Stimulated activated CD8-positive, alpha-beta memory T cell treated with anti-CD3 and anti-CD28 coated beads, Interleukin-15, amount 100 ng/mL, for 4 hours (primary cell): Measurements from ENCODE around the gene POLN.
A peak's percentile ranks its signal among the peaks of the same experiment; 100 is the strongest.

Experiments used
- DNase-seq, 2 donors: peaks; one replicate each; pipeline ENCODE4 v3.0.0-alpha.2; 2020; ENCODE audit warnings: low read depth in 2 of 2

Gene POLN

DNA sequence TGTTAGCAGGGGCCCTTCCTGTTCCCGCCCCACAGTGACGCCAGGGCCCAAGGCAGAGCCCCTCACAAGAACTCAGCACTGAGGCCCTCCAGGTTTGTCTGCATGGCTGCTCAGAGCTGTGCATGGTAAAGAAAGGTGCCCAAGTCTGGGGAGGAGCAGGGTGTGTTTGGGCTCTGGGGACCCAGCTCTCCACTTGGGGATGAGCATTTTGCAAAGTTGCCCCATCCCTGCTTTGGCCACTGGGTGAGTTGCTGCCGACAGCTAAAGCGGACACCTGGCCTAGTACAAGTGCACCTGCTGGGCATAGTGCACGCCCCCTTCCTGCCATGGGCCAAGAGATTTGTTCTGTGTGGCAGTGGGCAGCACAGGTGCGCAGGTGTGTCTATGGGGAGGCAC, 22.0 kb upstream of the POLN start:
- DNase-seq, result no peak

DNA sequence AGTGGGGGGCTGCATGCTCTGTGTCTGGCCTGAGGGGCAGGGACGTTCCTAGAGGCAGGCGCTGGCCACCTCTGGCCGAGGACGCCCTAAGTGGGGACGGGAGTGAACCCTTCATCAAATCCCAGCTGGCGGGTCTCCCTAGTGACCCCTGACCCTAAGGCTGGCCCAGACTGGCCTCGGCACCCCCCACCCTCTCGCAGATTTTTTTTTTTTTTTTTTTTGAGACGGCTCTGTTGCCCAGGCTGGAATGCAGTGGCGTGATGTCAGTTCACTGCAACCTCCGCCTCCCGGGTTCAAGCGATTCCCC, 21.0 kb upstream of the POLN start:
- DNase-seq, result no peak

DNA sequence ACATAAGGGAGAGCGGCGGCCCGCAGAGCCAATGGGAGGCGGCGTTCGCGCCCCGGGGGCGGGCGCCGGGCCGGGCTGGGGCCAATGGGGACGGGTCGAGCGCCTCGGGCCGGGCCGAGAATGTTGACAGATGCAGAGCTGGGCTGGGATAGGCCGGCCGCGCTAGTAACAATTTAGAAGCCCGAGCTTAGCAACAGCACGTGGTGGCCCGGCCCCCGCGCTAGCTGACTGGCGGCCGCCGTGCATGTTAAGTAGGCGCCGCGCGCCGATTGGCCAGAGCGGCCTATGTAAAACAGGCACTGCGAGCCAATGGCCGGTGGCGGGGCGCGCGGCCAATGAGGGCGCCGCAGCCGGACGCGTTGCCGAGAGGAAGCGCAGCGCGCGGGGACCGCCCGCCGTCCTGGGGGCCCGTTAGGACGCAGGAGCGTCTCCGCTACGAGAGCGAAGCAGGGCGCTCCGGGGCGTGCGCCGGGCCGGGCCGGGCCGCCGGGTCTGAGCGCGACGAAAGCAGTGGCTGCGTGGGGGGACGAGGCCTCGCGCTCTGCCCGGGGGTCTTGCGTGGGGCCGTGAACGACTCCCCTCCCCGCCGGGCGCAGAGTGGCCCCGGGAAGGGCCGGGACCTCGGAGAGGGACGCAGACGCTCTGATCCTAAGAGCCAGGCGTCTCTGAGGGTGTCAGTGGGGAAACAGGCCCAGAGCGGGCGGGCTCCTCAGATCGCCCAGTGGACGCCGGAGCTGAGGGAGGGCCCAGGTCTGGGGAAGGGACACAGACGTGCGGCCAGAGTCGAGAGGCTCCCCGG, 20.4 kb upstream of the POLN start:
- peak; percentile 96 to 98 for DNase-seq

DNA sequence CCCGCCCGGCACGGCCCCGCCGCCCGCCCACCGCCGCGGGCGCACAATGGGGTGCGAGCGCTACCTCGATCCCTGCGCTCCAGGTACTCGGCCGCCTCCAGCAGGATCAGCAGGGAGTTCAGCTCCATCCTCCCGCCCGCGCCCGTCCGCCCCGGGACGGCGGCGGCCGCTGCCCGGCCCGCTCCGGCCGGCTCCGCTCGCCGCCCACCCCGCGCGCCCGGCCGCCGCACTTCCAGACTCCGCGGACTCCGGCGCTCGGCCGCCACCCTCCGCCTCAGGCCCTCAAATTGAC, 19.9 kb upstream of the POLN start, which contains the start of gene MXD4:
MXD4 (minus strand) TSS at position 257 of the 292 bp plus-strand sequence; CDS start at position 128, 129 bp downstream.
- no peak for DNase-seq

DNA sequence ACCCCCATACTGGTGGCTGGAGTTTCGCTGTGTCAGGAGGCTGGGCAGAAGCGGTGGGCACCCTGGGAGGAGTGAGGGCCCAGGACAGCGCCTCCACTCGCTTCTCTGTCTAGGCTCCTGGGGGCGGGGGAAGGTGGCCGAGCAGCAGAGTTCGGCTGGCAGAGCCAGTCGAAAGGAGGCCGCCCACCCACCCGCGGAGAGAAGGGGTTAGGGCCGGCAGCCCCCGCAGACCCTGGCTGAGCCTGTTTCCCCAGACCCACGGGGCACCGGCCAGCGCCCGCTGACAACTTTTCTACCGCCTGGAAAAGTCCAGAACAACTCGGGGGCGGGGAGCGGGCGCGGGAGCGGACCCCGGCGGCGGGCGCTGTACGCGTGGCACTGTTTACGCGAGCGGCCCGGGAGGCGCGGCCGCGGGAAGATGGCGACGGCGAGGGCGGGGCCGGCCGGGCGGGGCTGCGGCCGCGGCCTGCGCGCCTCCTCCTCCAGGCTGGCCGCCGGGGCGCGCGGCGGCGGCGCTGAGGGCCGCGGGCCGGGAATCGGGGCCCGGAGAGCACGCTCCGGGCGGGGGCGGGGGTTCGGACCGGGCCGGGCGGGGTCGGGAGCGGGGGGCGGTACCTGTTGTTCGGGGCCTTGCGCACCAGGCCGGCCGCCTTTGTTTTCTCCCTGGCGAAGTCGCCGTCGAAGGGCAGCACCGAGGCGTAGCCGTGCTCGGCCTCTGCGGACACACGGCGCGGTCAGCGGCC, 19.4 kb upstream of the POLN start:
- peak in 1 of 2 donors; percentile 35 for DNase-seq

DNA sequence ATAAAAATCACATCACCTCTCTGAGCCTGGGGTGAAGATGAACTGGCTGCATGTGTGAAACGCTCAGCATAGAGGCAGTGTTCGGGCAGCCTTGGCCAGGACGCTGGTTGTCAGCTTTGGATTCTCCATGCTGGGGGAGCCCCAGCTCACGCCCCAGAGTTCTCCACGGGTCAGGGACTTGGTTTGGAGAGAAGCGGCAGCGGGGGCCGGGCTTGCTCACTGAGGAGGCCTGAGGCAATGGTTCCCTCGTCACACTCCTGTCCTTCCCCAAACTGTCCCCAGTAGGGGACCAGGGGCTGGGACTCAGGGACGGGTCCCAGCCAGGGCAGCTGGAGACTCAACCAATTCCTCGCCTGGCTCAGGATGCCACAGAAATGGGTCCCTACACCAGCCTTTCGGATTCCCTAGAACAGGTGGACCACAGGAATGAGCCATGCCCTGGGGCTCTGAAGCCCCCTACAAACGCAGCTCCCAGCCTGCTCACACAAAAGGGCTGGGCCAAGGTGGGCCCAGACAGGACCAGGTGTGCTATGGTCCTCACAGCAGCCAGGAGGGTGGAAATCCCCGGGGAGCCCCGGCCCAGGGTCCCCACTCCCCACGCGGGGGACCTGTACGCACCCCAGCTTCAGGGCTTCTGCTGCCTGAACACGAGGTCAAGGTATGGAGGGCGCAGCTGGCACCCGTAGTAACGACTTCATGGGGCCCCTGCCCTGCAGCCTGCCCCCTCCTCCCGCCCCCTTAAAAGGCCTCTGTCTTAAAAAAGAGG, 18.6 kb upstream of the POLN start:
- no peak for DNase-seq

DNA sequence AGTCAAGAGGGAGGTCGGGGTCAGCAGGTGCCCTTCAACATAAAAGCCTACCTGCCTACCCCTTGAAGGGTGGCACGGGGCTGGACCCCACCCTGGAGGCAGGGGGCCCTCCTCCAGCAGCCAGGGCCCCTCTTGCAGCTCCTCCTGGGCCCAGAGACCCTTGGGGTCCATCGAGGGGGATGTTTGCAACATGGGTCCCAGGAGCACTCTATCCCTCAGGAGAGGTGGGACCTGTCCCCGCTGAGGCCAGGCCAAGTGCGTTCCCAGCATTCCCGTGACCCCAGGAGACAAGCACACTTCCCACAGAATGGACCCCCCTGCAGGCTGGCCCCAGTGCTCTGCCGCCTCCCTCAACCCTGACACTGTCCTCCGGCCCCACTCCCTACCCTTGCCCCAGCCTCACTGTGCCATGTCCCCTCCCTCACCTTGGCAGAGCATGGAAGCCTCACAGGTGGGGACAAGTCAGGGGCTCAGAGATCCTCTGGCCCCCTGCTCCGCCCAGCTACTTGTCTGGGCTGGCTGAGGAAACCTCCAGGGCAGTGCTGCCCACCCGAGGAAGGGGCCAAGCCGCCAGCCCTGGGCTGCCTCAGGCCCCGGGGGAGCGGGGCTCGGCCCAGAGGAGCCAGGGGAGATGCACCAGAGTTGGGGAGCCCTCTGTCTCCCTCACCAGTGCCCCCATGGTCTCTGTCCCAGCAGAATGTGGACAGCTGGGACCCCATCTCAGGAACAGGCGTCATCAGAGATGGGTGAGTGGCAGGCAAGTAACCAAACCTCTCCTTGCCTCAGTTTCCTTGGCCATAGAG, 17.8 kb upstream of the POLN start:
- DNase-seq, result no peak

DNA sequence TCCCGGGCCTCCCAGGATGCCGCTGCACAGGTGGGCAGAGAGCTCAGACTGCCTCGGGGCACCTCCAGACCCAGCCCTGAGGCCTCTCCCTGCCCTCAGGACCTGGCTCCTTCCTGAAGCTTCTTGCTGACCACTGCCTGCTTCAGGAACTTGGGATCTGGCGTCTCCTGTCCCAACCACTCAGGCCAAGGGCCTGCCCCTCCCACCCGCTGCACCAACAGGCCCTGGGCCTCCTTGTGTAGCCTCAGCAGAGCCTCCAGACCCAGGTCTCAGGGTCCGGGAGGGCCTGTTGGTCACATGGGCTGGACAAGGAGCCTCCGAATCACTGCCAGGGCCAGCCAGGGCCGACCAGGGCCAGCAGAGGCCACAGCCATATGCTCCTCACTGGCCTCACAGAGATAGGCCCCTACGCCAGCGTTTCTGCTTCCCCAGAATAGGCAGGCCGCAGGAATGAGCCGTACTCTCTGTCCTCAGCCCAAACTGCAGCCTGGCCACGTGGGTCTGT, 17.2 kb upstream of the POLN start:
- DNase-seq, result no peak

DNA sequence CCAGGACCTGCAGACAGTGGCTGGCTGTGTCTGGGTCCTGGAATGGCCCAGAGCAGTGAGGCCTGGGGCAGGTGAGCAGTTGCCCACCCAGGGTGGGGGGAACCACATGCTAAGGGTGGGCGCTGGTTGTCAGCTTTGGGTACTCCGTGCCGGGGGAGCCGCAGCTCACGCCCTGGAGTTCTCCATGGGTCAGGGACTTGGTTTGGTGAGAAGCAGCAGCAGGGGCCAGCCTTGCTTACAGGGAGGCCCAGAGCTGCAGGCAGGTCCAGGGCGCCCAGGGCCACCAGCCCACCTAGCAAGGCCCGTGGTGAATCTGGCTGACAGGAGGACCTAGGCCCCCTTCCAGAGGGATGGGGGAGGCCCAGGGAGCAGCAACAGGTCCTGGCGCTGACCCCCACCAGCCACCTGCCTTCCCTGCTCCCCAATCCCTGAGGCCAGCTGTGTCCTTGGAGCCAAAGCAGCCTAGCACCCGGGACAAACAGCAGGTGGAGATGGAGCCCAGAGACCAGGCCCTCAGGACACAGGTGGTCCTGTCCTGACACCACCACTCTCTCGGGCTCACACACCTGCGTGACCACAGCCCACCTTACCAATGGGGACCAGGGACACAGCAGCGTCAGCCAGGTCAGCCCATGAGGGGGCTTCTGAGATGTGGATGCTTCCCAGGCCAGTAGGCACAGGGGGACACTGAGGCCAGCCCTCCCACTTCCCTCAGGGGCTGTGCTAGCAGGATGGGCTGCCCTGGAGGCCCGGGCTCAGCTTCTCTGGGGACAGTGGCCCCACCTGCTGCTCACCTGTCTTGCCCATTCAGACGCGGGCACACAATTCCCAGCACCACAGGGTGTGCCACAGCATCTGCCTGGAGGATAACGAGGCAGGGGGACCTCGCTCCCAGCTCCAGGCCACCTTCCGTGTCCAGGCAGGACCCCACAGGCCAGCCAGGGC, 16.4 kb upstream of the POLN start:
- no peak for DNase-seq

DNA sequence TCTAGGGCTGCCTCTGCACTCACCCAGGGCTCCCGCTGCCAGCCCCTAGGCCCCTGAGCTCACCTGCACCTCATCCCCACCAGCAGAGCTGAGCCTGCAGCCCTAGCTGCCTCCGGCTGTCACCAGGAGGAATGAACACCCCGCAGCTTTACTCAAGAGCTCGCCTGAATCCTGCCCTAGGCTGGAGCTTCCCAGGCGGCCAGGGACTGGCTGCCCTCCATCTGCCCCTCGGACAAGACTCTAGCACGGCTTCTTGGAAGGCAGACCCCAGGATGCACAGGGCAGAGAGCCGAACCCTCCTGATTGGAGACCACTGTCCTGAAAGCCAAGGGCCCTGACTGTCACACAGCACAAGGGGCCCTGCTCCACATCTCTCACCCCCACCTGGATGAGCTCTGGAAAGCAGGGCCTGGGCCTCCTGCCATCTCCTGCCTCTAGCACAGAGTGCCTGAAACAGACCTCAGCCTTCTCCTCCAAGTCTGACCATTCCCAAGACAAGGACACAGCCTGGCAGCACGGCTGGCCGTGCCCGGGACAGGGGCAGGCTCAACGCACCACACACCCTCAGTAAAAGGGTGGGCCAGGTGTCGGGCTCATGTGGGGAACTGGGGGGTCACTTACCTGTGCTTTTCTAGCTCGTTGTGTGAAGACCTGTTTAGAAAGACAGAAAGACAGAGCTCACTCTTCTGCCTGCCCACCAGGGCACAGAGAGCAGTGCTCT, 15.6 kb upstream of the POLN start:
- no peak for DNase-seq

DNA sequence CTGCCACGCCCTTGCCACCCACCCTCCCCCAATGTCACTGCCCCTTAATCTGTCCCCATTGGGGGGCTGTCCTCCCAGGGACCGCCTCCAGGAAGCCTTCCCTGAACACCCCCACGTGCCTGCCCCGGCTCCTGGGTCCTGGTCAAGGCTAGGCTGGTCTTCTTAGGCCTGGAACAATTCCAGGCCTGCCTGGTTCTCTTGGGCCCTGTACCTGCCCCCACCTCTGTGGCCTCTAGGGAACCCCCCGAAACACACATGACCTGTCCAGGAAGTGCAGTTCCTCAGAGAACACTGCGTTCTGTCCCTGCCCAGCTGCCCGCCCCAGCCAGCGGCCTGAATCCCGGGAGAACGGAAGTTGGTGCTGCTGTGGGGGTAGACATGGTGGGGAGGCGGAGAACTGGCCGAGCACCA, 14.9 kb upstream of the POLN start:
- DNase-seq, result no peak

DNA sequence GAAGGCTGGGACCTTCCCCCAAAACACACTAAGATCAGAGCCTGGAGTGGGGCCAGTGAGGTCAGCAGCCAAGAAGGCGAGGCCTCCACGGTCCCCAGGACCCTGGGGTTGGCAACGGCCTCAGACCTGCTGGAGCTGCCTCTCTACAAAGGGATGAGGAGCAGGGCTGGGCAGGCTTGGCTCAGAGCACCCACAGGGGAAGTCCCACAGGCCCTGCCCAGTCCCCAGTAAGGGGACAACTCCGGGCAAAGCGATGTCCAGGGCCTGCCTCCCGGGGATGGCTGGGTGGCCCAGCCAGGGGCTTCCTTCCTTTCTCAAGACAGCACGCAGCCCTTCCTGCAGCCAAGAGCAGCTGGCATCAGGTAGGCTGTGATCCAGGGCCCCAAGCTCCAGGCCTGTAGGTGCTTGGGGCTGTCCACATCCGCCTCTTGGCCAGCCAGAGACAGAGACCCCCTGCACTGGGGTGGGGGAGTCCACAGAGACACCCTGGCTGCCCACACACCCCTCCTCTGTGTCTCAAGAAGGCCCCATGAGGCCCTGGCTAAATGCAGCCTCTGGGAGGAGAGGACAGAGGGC, 14.3 kb upstream of the POLN start:
- no peak for DNase-seq

DNA sequence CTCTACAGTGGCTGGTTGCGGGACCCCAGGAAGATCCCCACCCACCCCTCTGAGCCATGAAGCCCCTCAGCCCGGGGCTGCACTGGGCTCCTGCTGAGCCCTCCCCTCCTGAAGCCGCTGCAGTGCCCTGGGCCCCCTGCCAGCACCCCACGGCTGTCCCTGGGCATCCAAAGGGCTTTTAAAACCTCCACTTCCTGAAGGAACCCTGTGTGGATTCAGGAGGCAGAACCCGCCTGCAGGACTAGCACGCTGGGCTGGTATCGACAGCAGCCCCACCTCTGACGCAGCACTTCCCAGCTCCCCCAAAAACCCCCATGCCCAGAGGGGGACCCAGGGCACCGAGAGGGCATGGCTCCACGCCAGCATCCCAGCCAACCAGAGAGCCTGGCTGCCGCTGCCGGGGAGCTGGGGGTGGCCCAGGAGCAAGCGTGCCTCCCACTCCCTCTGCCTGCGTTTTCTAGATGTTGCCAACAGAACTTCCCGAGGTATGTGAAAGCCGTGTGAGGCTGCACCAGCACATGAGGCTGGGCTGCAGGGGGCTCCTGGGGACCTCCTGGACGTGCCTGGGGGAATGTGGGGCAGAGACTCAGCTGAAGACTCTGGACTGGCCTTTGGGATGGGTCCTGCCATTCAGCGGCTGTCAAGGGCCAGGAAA, 13.7 kb upstream of the POLN start:
- DNase-seq, result no peak

DNA sequence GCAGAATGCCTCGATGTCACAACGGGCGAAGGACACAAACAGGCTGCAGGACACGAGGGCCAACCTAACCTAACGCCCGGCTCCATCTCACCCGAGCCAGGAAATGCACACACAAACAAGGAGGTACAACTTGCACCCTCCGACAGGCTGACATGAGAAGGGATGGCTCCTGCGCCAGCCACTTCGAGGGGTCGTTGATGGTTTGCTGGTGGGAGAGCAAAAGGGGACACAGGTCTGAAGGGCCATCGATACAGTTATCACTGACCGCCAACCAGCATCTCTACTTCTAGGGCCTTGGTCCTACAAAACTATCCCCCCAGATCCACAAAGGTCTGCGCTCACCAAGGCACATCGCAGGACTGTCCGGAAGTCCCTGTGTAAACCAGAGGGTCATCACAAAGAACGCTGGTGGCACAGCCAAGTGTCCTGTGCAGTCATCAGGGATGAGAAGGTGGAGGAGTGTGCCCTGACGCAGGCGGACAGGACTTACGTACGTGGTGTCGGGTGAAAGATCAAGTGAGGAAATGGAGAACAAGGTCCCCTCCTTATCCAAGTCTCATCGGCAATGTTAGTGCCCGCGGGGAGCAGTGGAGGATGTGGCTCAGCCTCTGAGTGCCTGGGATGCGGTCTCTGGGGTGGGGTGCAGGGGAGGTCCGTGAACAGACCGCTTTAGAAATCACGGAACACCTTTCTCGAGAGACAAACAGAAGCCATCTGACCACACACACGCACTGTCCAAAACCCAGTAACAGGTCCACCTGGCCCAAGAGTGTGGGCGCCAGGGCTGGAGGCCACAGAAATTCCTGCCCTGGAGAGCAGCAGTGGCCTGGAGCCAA, 13.0 kb upstream of the POLN start:
- DNase-seq, result no peak

DNA sequence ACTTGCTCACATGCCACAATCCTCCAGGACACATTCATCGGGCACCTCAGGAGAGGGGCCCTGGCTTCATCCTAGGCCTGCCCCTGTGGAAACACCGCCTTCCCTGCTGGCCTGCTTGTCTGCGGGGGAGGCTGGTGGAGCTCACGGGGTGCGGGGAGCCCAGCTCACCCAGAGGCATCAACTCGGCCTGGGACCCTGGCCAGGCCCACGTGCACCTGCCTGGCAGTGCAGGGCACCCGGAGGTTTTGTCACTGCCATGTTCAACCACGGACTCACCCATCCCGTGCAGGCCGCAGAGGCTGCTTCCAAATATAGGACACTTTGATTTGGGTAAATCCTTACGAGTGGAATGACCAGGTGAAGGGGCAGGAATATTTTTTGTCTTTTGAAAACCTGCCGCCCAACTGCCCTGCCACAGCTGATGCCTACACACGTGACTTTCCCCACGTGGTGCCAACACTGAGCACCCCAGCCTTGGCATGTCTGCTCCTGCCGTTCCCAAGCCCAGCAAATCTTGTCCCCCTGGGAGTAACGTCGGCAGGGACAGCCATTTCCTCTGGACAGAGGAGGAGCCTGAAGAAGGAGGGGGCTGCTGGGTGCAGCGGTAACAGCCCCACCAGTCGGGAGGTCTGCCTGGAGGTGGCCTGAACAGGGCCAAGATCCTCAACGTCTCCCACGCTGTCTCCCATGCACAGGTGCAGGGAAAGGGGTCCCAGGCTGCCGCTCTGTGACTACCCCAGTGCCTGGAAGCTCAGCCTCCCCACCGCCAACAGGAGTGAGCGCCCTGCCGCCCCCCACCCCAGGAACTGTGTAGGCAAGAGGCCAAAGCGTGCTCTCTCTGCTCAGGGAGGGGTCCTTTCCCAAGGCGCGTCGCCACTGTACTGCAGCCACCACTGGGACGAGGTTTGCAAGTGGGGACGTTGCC, 11.5 kb upstream of the POLN start:
- DNase-seq, result no peak

DNA sequence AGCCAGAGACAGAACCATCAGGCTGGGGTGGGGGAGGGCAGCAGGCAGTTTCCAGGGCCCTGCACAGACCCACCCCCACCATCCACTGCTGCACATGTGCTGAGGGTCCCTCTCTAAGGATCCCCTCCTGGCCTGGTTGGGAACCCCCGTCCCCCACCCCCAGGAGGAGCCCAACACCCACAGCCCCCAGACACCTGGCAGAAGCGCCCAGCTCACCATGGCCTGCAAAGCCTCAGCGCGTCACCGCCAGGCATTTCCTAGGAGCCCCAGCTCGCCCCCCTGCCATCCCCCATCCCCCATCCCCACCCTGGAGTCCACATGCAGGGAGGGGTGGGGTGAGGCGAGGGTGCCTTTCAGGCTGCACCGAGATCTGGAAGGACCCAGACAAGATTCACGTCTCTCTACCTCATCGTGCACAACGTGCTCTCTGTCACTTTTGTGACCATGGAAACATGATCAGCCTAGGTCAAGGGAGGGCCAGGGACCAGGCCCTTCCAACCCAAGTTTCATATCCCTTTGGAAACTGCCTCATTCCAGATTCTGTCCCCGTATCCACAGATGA, 10.7 kb upstream of the POLN start:
- DNase-seq, result no peak
